ENCODE data around the gene SSBP4.

Gene SSBP4

GRCh38 chr19:18446145-18446810 is 27.1 kb downstream of the SSBP4 start:
- no peak for DNase-seq

- no peak for DNase-seq
These were observed 27.7 kb downstream of the SSBP4 start for GRCh38 chr19:18446811-18447359.

- no peak for DNase-seq
These were observed 30.4 kb downstream of the SSBP4 start for GRCh38 chr19:18449552-18449951.

- DNase-seq = no peak
These were observed 31.1 kb downstream of the SSBP4 start for GRCh38 chr19:18450021-18450930.

GRCh38 chr19:18450931-18451836 is 32.0 kb downstream of the SSBP4 start:
- DNase-seq = peak; percentile 40 to 77

- no peak for DNase-seq
These were observed 33.2 kb downstream of the SSBP4 start for GRCh38 chr19:18452386-18452785.

- DNase-seq = no peak
These were observed 34.2 kb downstream of the SSBP4 start for GRCh38 chr19:18453269-18454024.

- no peak for DNase-seq
These were observed 37.1 kb downstream of the SSBP4 start for GRCh38 chr19:18456279-18456678.

- DNase-seq = no peak
These were observed 37.8 kb downstream of the SSBP4 start for GRCh38 chr19:18456974-18457373.

GRCh38 chr19:18457483-18458331 is 38.5 kb downstream of the SSBP4 start:
- DNase-seq = no peak

- DNase-seq = no peak
These were observed 41.7 kb downstream of the SSBP4 start for GRCh38 chr19:18460900-18461299.

GRCh38 chr19:18461471-18461870 is 42.3 kb downstream of the SSBP4 start:
- DNase-seq = no peak

GRCh38 chr19:18464646-18465045 is 45.4 kb downstream of the SSBP4 start:
- DNase-seq = peak; percentile 91 to 94

- no peak for DNase-seq
These were observed 46.2 kb downstream of the SSBP4 start for GRCh38 chr19:18465214-18465963.

- no peak for DNase-seq
These were observed 46.8 kb downstream of the SSBP4 start for GRCh38 chr19:18465964-18466339.

GRCh38 chr19:18466354-18466753 is 47.2 kb downstream of the SSBP4 start:
- DNase-seq = no peak

GRCh38 chr19:18467978-18468377 is 48.8 kb downstream of the SSBP4 start:
- DNase-seq = no peak

GRCh38 chr19:18468517-18468916 is 49.3 kb downstream of the SSBP4 start:
- DNase-seq = no peak

GRCh38 chr19:18469069-18469846 is 50.1 kb downstream of the SSBP4 start:
- peak; percentile 48 to 67 for DNase-seq

- DNase-seq = no peak
These were observed 51.6 kb downstream of the SSBP4 start for GRCh38 chr19:18470787-18471186.
